GM19397 (cell line): Measurements from ENCODE around the gene VCPKMT.

Source experiments
- ATAC-seq: cut with Tn5 transposase; IDR thresholded peaks from one replicate; pipeline ENCODE4 v1.9.1; 2021; ENCODE audit warnings: mild to moderate bottlenecking, moderate library complexity; ENCODE audit not compliant: unreplicated experiment

Gene VCPKMT

DNA sequence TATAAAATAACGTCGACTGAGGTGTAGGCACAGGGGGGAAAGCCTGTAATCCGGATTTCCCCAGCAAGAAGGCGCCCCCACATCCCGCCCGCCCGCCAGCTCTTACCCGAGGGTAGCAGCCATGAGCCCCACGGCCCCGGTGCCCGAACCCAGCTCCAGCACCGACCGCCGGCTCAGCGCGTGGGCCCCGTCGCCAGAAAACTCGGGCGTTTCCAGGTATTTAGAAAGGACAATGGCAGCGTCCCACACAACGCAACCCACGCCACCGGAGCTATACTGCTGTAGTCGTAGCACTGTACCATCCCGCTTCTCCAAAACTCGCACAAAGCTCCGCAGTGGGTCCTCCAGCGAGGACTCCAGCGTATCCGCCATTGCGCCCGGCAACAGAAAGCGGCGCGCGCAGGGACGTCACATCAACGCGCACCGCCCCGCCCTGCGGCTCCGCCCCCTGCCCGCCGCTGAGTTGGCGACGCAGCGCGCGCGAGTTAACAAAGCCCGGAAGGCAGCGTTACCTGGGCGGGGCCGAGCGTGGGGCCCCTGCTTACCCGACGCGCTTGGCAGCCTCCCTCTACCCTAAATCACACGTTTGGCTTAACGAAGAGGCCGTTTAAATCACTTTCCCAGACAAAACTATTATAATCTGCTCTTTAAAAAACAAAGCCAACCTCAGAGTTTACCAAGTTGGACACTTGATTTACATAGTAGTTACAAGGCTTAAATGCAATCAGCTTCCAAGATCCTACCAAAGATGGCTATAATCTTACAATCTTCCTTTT, at the start of gene VCPKMT:
TSS of gene VCPKMT (minus strand) at position 392 of the 776 bp plus-strand sequence. CDS start at position 372, 20 bp downstream.
- peak; percentile 99 for ATAC-seq

- ATAC-seq, result no peak
Observed at GRCh38 chr14:50156111-50156510, 39.7 kb upstream of the VCPKMT start.

DNA sequence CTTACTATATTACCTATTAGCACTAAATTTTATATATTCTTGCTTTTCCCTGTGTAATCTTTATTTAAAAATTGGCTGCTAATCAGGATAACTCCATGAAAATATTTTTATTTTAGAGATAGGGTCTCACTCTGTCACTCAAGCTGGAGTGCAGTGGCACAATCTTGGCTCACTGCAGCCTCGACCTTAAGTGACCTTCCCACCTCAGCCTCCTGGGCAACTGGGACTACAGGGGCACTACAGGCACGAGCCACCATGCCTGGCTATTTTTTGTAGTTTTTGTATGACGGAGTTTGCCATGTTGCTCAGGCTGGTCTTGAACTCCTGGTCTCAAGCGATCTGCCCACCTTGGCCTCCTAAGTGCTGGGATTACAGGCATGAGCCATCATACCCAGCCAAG, 32.4 kb upstream of the VCPKMT start:
- ATAC-seq, result no peak

- ATAC-seq, result no peak
Observed at GRCh38 chr14:50139192-50139591, 22.8 kb upstream of the VCPKMT start.

DNA sequence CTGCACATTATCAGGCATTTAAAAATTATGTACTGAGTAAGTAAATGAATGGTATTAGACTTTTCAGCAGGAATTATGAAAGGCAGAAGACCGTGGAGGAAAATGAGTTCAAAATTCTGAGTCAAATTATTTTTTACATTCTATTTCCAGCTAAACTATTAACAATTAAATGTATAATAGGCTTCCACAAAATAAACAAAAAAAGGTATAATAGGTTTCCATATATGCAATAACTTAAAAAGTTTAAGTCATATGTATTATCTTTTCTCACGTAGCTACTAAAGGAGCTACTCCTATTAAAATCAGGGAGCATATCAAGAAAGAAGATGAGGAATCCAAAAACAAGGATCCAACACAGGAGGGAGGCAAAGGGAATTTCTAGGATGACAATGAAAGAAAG, 11.4 kb upstream of the VCPKMT start:
- no peak for ATAC-seq

DNA sequence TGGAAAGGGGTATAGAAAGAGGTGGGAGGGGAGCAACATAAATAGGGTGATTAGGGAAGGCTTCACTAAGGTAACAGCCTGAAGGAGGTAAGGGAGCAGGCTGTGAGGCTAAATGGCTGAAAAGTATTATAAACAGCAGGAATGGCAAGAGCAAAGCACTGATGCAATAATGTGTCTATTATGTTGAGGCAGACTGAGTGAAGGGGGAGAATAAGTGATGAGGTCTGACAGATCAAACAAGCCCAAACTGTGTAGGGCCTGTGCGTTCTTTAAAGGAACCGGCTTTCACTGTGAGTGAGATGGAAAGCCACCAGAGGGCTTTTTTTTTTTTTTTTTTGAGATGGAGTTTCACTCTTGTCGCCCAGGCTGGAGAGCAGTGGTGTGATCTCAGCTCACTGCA, 6.7 kb upstream of the VCPKMT start:
- ATAC-seq, result no peak

GRCh38 chr14:50122291-50122690, 5.9 kb upstream of the VCPKMT start:
- no peak for ATAC-seq

DNA sequence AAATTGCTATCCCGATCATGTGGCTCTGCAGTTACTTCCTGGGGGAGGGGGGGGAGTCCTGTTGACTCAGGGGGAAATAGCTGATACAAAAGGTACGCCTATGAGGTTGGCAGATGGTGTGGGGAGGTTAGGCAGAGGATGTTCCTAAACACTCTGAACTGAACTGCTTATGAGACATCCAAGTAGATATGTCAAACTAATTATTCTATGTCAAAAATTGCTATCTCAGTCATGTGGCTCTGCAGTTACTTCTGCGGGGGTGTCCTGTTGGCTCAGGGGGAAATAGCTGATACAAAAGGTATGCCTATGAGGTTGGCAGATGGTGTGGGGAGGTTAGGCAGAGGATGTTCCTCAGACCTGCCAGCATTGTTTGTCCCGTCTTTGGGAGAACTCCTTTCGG, 5.1 kb upstream of the VCPKMT start:
- no peak for ATAC-seq

DNA sequence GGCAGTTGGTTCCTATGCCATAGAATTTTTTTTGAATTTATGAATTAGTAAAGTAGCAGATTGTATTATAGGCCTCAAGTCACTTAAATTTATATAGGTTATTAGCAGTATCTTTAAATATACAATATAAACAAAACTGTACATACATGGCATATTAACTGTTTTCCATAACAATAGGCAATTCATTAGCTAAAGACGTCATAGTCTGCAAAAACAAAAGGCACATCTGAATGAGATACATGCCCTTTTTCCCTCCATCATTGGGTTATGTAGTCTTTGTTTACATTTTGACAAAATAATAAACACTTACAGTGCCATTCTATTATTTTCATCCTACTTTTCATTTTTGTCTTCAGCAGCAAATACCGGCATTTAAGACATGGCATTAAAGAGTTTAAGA, 1.1 kb upstream of the VCPKMT start:
- ATAC-seq, result no peak

GRCh38 chr14:50116966-50117365, 594 bp upstream of the VCPKMT start:
- no peak for ATAC-seq

GRCh38 chr14:50113381-50114035, 2.9 kb downstream of the VCPKMT start:
- ATAC-seq, result no peak

- ATAC-seq, result no peak
Observed at GRCh38 chr14:50110323-50111037, 5.9 kb downstream of the VCPKMT start.

- ATAC-seq, result no peak
Observed at GRCh38 chr14:50109342-50109741, 7.0 kb downstream of the VCPKMT start.

- ATAC-seq, result no peak
Observed at GRCh38 chr14:50107850-50108249, 8.5 kb downstream of the VCPKMT start.

DNA sequence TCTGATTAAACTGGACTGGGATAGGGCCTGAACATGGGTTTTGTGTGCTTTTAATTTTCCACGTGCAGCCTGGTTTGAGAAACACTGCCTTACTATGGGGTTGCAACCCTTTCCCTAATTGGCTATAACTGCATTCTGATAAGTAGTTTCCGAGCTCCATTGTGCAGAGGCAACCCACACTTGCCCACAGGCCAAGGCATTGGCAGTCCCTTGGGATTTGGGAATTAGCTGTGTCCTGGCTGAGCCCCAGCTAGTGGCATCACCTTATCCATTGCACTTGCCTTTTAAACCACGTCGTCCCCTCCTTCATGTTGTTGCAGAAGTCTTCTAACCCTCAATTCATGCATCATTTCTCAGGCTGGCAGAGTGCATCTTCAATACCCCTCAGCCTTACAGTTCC, 10.2 kb downstream of the VCPKMT start:
- no peak for ATAC-seq

DNA sequence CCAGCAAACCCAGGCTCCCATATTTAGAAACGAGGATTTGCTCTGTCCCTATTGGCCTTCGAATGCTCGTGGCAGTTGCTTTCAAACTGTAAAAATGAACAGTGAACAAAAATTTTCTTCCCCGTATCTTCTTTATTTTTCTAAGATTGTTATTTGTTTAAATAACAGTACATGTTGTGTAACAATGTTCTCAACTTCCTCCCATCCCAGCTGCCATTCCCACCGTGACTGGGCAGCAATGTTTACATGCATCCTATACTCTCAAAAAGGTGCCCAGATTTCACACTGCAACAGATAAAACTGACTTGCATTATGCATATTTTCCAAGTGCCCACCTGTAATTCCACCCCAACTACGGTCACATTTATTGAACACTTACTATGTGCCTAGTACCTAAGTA, 12.8 kb downstream of the VCPKMT start:
- ATAC-seq, result no peak

- ATAC-seq, result no peak
Observed at GRCh38 chr14:50101417-50101816, 15.0 kb downstream of the VCPKMT start.

GRCh38 chr14:50100805-50101204, 15.6 kb downstream of the VCPKMT start:
- ATAC-seq, result no peak

GRCh38 chr14:50099335-50099734, 17.0 kb downstream of the VCPKMT start:
- no peak for ATAC-seq

GRCh38 chr14:50095895-50096294, 20.5 kb downstream of the VCPKMT start:
- no peak for ATAC-seq

DNA sequence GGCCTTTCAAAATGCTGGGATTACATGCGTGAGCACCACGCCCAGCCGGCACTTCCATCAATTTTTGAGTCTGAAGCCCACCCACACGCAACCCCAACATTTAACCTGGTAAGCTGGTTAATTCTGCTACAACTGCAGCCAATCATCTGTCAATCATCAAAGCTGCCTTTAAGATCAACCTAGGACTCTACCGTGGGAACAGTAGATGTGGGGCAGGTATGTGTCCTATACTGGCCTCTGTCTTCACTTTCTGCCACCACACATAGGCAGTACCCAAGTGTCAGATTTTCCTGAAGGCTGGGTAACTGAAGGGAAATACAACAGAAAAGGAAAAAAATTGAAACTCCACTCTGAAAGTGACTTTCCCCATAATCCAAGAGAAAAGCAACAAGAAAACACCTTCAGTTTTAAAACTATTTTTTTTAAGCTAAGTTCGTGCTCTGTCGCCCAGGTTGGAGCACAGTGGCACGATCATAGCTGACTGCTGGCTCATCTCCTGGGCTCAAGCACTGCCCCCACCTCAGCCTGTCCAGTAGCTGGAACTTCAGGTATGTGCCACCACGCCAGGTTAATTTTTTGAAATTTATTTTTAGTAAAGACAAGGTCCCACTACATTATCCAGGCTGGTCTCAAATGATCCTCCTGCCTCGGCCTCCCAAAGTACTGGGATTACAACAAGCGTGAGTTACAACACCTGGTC, 22.2 kb downstream of the VCPKMT start:
- ATAC-seq, result no peak
